OCI-M2 (cell line): ENCODE measurements around the gene PRR14.
"Not testable (repeated sequence)": the region's sequence is repeated elsewhere in the genome, so short reads cannot be mapped to it uniquely, and the experiment has no call there.

Experiments
- DNase-seq: peaks from one replicate; lab custom pipeline; 2025; ENCODE audit not compliant: unreplicated experiment; lab: John Stamatoyannopoulos, UW

The PRR14 gene

DNA sequence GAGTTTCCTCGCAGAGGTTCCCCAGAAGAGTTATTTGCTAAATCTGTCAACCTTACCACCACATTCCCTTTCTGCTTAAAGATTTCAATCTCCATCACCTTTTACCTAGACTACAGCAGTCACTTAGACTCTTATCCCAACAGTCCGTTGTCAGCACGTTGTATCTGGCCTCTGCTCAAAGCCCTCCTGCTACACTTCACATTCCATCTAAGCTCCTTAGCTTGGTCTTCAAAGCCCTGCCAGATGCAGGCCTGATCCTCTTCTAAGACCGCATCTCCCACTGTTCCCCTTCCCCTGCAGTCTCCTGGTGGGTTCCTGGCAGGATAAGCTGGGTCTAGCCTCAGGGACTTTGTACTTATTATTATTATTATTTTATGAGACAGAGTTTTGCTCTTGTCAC is 37.9 kb downstream of the PRR14 start:
- DNase-seq = no peak

DNA sequence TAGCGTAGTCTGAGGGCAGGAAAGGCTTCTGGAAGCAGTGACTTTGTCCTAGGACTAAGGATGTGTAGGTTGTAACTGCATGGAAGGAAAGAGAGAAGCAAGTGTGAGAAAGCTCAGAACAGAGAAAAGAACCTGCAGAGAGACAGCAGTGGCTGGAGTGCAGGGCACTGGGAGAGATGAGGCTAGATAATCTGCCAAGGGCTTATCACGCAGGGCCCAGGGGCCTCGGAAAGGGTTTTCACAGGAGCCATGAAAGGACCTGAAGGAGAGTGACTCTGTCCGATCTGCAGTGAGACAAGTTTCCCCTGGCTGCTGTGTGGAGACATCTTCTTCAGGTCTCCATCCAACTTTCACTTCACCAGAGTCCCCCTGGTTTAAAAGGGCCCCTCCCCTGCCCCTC is 41.1 kb downstream of the PRR14 start:
- DNase-seq = no peak

DNA sequence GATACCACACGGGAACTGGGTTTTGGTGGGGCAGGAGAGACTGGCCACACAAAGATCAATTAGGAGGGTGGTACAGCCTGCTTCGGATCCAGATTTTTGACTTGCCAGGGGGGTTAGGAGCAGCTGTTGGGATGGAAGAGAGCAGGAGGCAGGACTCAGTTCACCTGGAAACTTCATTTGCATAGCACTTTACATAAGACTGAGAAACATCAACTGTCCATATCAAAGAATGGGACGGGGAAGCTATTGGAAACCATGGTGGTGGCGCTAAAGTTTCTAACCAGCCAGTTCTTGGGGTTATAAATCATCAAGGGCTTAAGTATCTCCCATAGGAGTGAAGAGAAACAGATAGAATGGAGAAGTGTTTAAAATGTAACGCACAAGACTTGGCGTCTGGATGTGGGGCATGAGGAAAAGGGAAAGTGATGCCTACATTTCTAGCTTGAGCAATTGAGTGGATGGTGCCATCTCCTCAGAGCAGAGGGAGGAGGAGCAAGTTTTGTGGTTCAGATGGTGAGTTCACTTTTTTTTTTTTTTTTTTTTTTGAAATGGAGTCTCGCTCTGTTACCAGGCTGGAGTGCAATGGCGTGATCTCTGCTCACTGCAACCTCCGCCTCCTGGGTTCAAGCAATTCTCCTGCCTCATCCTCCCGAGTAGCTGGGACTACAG is 41.8 kb downstream of the PRR14 start:
- DNase-seq = no peak

GRCh38 chr16:30694926-30695693 is 44.4 kb downstream of the PRR14 start:
- no peak for DNase-seq

DNA sequence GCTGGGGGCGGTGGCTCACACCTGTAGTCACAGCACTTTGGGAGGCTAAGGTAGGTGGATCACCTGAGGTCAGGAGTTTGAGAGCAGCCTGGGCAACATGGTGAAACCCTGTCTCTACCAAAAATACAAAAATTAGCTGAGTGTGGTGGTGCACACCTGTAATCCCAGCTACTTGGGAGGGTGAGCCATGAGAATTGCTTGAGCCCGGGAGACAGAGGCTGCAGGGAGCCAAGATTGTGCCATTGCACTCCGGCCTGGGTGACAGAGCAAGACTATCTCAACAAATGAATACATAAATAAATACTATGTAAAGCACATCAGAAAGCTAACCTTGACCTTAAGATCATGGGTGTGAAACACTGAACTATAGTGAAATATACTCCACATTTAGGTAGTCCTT is 45.9 kb downstream of the PRR14 start:
- not testable (repeated sequence) for DNase-seq

DNA sequence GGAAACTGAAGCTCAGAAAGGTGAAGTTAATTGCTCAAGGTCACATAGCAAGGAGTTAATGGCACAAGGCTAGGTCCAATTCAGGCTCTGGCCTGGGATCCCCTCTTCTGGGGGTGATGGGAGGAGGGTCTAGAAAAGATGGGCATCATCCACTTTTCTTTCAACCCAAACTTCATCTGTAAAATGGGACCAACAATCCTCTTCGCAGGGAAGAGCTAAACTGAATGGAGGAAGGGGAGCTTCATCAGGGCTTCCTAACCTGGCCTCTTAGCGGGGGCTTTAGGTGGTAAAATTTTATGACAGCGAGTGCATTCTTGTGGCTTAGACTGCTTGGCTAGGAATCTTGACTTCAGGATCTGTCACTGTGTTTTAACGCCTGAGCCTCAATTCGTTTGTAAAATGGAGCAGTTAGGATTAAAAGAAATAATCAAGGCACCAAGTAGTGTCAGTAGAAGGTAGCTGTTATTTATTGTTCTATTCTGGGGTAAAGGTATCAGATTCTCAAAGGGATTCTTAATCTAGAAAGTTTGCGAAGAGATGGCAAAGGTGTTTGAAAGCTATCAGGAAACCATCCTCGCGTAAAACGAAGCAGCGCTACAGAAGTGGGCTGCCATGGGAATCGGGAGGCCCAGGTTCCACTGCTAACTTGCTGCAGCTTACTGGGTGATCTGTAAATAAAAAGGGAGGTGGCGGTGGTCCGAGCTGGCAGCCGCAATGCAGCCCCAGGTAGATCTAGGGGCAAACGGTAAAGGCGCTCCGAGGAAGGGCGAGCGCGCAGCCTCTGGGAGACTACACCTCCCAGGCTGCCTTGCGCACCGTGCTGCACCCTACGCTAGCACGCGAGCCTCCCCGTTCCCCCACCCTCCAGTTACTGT is 46.7 kb downstream of the PRR14 start:
- no peak for DNase-seq

DNA sequence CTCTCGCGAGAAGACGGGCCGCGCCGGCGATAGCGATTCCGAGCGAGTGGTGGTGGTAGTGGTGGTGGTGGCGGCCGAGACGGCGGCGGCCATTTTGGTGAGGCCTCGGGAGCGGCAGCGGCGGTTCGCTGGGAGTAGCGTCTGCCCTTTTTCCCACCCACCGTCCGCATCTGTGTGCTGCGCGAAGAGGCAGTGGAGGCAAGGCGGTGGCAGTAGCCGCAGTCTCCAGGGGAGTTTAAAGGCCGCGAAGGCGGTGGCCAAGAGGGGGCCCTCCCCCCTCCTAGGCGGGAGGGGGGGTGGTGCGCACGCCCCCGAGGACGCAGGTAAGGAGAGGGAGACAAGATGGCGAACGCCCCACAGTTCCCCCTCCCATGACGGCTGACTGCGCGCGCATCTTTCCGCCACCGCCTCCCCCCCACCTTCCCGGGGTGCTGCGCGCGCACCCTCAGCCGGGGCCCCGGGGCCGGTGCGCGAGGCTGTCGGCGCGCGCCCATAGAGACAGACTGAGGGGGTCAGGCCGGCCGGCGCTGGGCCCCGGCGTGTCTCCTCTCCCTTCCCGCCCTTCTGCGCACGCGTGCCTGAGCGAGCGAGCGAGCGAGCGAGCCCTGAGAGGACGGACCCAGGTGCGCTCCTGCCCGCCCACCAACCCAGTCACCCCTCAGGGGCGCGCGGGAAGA is 47.5 kb downstream of the PRR14 start:
- DNase-seq = peak; percentile 73

DNA sequence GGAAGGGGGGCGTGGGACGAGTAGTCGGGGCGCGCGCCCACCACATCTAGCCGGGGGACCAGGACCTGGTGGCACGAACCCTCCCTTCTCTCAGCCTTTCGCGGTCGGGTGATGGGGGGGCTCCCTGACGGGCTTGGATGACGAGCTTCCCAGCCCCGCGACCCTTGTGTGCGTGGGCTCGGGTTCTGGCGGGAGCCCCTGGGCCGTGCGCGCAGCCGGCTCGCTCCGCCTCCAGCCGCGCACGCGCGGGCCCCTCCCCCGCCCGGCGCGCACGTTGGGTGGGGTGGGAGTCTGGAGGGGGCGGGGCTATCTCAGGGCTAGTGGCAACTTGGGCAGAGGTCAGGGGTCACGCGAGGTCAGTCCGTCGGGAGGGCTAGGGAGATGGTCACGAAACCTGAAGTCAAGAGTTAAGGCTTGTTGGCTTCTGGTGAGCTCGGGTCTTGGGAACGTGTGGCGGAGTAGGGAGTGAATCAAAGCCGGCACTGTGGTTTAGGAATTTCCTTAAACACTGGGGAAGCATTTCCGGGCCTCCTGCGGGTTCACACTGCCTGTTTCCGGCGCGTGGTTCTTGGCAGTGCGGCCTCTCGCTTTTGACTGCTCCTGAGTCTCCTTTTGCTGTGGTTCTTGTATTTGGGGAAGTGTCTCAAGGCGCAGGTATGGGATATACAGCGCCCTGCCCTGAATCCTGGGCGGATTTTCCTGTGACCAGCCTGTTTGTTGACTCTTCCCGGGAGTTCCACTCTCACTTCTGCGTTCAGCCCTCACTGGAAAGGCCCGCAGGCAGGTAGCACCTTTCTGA is 48.3 kb downstream of the PRR14 start, which contains the start of gene SRCAP:
TSS of gene SRCAP (plus strand) at position 356 of the 799 bp plus-strand sequence. CDS start 1,654 bp downstream, outside the sequence.
- no peak for DNase-seq

DNA sequence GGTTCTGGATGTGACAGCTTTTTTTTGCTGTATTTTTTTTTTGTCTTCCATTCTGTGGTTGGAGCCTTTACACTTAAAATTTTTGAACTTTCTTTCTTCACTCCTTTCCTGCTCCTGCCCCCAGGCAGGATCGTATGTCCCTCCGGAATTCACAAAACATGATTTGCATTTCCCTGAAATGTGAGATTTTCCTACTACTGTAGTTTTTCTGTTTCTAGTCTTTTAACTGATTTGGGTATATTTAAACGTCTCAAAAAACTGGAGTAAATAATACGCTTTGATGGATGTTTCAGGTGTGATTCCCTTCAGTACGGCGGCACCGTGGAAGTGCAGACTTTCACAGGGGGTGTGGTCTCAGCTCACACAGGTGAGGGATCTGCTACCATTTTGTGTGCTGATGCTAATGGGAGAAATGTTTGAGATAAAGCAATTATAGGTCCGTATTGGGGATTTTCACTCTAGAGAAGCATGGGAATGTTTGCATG is 48.9 kb downstream of the PRR14 start:
- DNase-seq = no peak

DNA sequence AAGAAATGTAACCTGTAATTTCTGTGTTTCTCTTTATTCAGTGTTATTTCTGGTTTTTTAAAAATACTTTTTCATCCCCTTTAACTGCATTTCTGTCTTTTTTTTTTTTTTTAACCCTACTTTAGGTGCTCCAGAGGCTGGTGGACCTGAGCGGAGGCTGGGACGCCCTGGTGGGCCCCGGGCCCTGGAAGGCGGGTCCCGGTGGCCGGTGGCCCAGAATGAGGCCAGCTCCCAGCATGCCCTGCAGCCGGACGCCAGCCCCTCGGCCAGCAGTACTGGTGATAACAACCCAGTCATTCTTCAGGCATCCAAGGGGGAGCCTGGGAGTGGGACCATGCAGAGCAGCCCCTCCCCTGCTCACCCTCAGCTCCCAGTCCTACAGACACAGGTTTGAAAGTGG is 49.7 kb downstream of the PRR14 start:
- DNase-seq = no peak

GRCh38 chr16:30700971-30701370 is 50.2 kb downstream of the PRR14 start:
- DNase-seq = no peak

DNA sequence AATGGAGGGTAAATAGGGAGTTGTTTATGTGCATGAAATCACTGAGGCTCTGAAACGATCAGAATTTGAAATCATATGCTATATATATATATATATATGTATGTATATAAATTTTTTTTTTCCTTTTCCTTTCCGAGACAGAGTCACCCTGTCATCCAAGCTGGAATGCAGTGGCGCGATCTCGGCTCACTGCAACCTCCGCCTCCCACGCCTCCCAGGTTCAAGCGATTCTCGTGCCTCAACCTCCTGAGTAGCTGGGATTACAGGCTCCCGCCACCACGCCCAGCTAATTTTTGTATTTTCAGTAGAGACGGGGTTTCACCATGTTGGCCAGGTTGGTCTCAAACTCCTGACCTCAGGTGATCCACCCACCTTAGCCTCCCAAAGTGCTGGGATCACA is 52.3 kb downstream of the PRR14 start:
- DNase-seq = not testable (repeated sequence)

GRCh38 chr16:30703971-30704370 is 53.2 kb downstream of the PRR14 start:
- DNase-seq = no peak
